Measurements from ENCODE around the gene SYT1. TPM values are rescaled to one million over a fixed set of nuclear protein-coding genes. Genes with fewer than 3 reads are reported as not detected.
"Not testable (repeated sequence)": the region's sequence is repeated elsewhere in the genome, so short reads cannot be mapped to it uniquely, and the experiment has no call there.

SYT1 gene
- total and polyA plus RNA-seq, 2 donors (not counting 3 experiments of a cell fraction or from before 2014, with no cell fraction given) = 3.2 to 15.3 TPM

- Histone ChIP-seq H3K4me3 (replicated peaks in 1 of 3; ENCODE audit: insufficient read depth in 1 of 3, low read depth in 1 of 3, low read length in 3 of 3) (no peak overlapping the region), H3K9me3 (replicated peaks; ENCODE audit: control insufficient read depth, insufficient read depth, low read length) (no peaks in the 10 kb centered on the region), H3K4me2 (ENCODE audit: insufficient read depth, low read length) (no peak overlapping the region), H3K79me2 (ENCODE audit: control insufficient read depth, insufficient read depth, low read length) (no peaks in the 10 kb centered on the region), H4K20me1 (replicated peaks; ENCODE audit: control insufficient read depth, extremely low read depth, insufficient read depth, low read length) (no peaks in the 10 kb centered on the region), H3K27me3 (ENCODE audit: control insufficient read depth in 2 of 2, insufficient read depth in 2 of 2, low read length in 2 of 2) (no peaks in the 10 kb centered on the region), H3K9me1 (replicated peaks; ENCODE audit: control insufficient read depth, extremely low read depth, insufficient read depth, low read length) (no peaks in the 10 kb centered on the region), H3K27ac (ENCODE audit: insufficient read depth, low read depth, low read length) (no peak overlapping the region), H3K4me1 (ENCODE audit: control insufficient read depth, extremely low read depth, insufficient read depth, low read length) (no peaks in the 10 kb centered on the region), H3K9ac (replicated peaks; ENCODE audit: extremely low read depth, insufficient read depth, low read length) (no peak overlapping the region), H2AFZ (ENCODE audit: low read depth, low read length) (no peak overlapping the region), H3K36me3 (ENCODE audit: control insufficient read depth in 2 of 2, extremely low read depth in 1 of 2, insufficient read depth in 2 of 2, low read length in 2 of 2) (no peaks in the 10 kb centered on the region)
- intact Hi-C loops (cut with micrococcal nuclease) (no loop called here), dilution Hi-C loops (cut with MboI; ENCODE audit: extremely low pct_ligation_motif_present, low sequenced_read_pairs) (no loop called here)
- ChIA-PET POLR2A (no interaction called here), CTCF (interaction anchor here (0.6 to 1.6 kb wide), 3 partner anchors 11 to 33 kb away, joined by 3 read pairs; no protein-coding TSS in a partner anchor)
- FAIRE-seq (no peak), DNase-seq (ENCODE audit: low read depth, low spot score) (no peak)
- BruUV-seq (replicated peaks) = no TSS peak
- TF ChIP-seq POLR2A (IDR thresholded peaks at IDR 0.05; ENCODE audit: low read depth, low read length) = no peak
Measured at GRCh38 chr12:79033788-79034187, 169.2 kb downstream of the SYT1 start.

- CTCF ChIA-PET; intact Hi-C loops (cut with micrococcal nuclease); H3K36me3 ChIP-seq (ENCODE audit: control insufficient read depth in 2 of 2, extremely low read depth in 1 of 2, insufficient read depth in 2 of 2, low read length in 2 of 2): not testable (repeated sequence)
Measured at GRCh38 chr12:79044748-79045147, 180.2 kb downstream of the SYT1 start.

GRCh38 chr12:79045149-79045703 is 180.7 kb downstream of the SYT1 start:
- FAIRE-seq; H3K27me3 ChIP-seq (ENCODE audit: control insufficient read depth in 2 of 2, insufficient read depth in 2 of 2, low read length in 2 of 2); DNase-seq (ENCODE audit: low read depth, low spot score); CTCF ChIA-PET; H3K4me1 ChIP-seq (ENCODE audit: control insufficient read depth, extremely low read depth, insufficient read depth, low read length); H3K9me3 ChIP-seq (replicated peaks; ENCODE audit: control insufficient read depth, insufficient read depth, low read length); dilution Hi-C loops (cut with MboI; ENCODE audit: extremely low pct_ligation_motif_present, low sequenced_read_pairs); H3K36me3 ChIP-seq (ENCODE audit: control insufficient read depth in 2 of 2, extremely low read depth in 1 of 2, insufficient read depth in 2 of 2, low read length in 2 of 2); H3K4me2 ChIP-seq (ENCODE audit: insufficient read depth, low read length); H3K9me1 ChIP-seq (replicated peaks; ENCODE audit: control insufficient read depth, extremely low read depth, insufficient read depth, low read length); H3K79me2 ChIP-seq (ENCODE audit: control insufficient read depth, insufficient read depth, low read length); intact Hi-C loops (cut with micrococcal nuclease); H3K9ac ChIP-seq (replicated peaks; ENCODE audit: extremely low read depth, insufficient read depth, low read length); H3K27ac ChIP-seq (ENCODE audit: insufficient read depth, low read depth, low read length); BruUV-seq (replicated peaks); H4K20me1 ChIP-seq (replicated peaks; ENCODE audit: control insufficient read depth, extremely low read depth, insufficient read depth, low read length); POLR2A ChIA-PET; H2AFZ ChIP-seq (ENCODE audit: low read depth, low read length); H3K4me3 ChIP-seq (replicated peaks in 1 of 3; ENCODE audit: insufficient read depth in 1 of 3, low read depth in 1 of 3, low read length in 3 of 3): not testable (repeated sequence)

More at GRCh38 chr12:79044748-79045147, 180.2 kb downstream of the SYT1 start:
- BruUV-seq (replicated peaks); H2AFZ ChIP-seq (ENCODE audit: low read depth, low read length); H4K20me1 ChIP-seq (replicated peaks; ENCODE audit: control insufficient read depth, extremely low read depth, insufficient read depth, low read length); H3K9me3 ChIP-seq (replicated peaks; ENCODE audit: control insufficient read depth, insufficient read depth, low read length); H3K9me1 ChIP-seq (replicated peaks; ENCODE audit: control insufficient read depth, extremely low read depth, insufficient read depth, low read length); H3K4me3 ChIP-seq (replicated peaks in 1 of 3; ENCODE audit: insufficient read depth in 1 of 3, low read depth in 1 of 3, low read length in 3 of 3); H3K27ac ChIP-seq (ENCODE audit: insufficient read depth, low read depth, low read length); POLR2A ChIA-PET; H3K27me3 ChIP-seq (ENCODE audit: control insufficient read depth in 2 of 2, insufficient read depth in 2 of 2, low read length in 2 of 2); dilution Hi-C loops (cut with MboI; ENCODE audit: extremely low pct_ligation_motif_present, low sequenced_read_pairs); H3K4me1 ChIP-seq (ENCODE audit: control insufficient read depth, extremely low read depth, insufficient read depth, low read length); H3K4me2 ChIP-seq (ENCODE audit: insufficient read depth, low read length); H3K79me2 ChIP-seq (ENCODE audit: control insufficient read depth, insufficient read depth, low read length); DNase-seq (ENCODE audit: low read depth, low spot score); FAIRE-seq; H3K9ac ChIP-seq (replicated peaks; ENCODE audit: extremely low read depth, insufficient read depth, low read length): not testable (repeated sequence)

Measured in endothelial cell of umbilical vein (primary cell).